DOHH2 (cell line): Measurements from ENCODE around the gene ZNF367.

Experiments used
- H3F3A ChIP-seq: fragments of 200-600 bp; sonication (generic), shearing (Covaris generic); 2 replicates; pipeline ENCODE4 v1.6.0; 2016; ENCODE audit warnings: antibody characterized with exemption, mild to moderate bottlenecking; ENCODE audit not compliant: control insufficient read depth, insufficient read depth
- H3K27ac ChIP-seq: fragments of 200-600 bp; sonication (generic); 2 replicates; pipeline ENCODE4 v1.5.1; 2014; ENCODE audit warnings: low read depth, mild to moderate bottlenecking, low read length, moderate library complexity
- H3K27me3 ChIP-seq: fragments of 200-600 bp; sonication (generic); 2 replicates; pipeline ENCODE4 v1.6.1; 2014; ENCODE audit warnings: mild to moderate bottlenecking, low read length, mixed read lengths; ENCODE audit not compliant: control insufficient read depth
- H3K36me3 ChIP-seq: fragments of 200-600 bp; sonication (generic); 2 replicates; pipeline ENCODE4 v1.6.1; 2014; ENCODE audit warnings: mild to moderate bottlenecking, low read length, moderate library complexity, mixed read lengths; ENCODE audit not compliant: control insufficient read depth
- H3K4me1 ChIP-seq: fragments of 200-600 bp; sonication (generic); 2 replicates; pipeline ENCODE4 v1.6.1; 2014; ENCODE audit warnings: mild to moderate bottlenecking, low read length, mixed read lengths; ENCODE audit not compliant: control insufficient read depth
- H3K4me2 ChIP-seq: fragments of 200-600 bp; sonication (generic); 2 replicates; pipeline ENCODE4 v1.6.0; 2014; ENCODE audit warnings: mild to moderate bottlenecking, low read length, moderate library complexity
- H3K4me3 ChIP-seq: fragments of 200-600 bp; sonication (generic); 2 replicates; pipeline ENCODE4 v1.5.1; 2014; ENCODE audit warnings: mild to moderate bottlenecking, low read length, mixed read lengths
- H3K79me2 ChIP-seq: fragments of 200-600 bp; sonication (generic); 2 replicates; pipeline ENCODE4 v1.6.1; 2014; ENCODE audit warnings: mild to moderate bottlenecking, low read length, mixed read lengths; ENCODE audit not compliant: control insufficient read depth
- H3K9me2 ChIP-seq: fragments of 200-600 bp; sonication (generic); replicated peaks from 2 replicates; pipeline ENCODE4 v1.6.1; 2014; ENCODE audit warnings: mild to moderate bottlenecking, low read length, mixed read lengths; ENCODE audit not compliant: control insufficient read depth
- H3K9me3 ChIP-seq: fragments of 200-600 bp; sonication (generic); 2 replicates; pipeline ENCODE4 v1.6.1; 2014; ENCODE audit warnings: antibody characterized with exemption, low read length, mixed read lengths; ENCODE audit not compliant: control insufficient read depth, insufficient read depth
- H4K20me1 ChIP-seq: fragments of 200-600 bp; sonication (generic); 2 replicates; pipeline ENCODE4 v1.6.0; 2014; ENCODE audit warnings: low read depth, mild to moderate bottlenecking, antibody characterized with exemption, low read length, moderate library complexity; ENCODE audit not compliant: control insufficient read depth, insufficient read depth
- CTCF ChIP-seq: fragments of 200-600 bp; sonication (generic); IDR thresholded peaks from one replicate; pipeline ENCODE4 v1.5.1; 2014; ENCODE audit warnings: antibody characterized with exemption, mild to moderate bottlenecking, low read depth, low read length; ENCODE audit not compliant: poor library complexity, severe bottlenecking
- EZH2phosphoT487 ChIP-seq: fragments of 200-600 bp; sonication (generic); IDR thresholded peaks from 2 replicates; pipeline ENCODE4 v1.6.1; 2017; ENCODE audit warnings: borderline replicate concordance, mild to moderate bottlenecking, antibody characterized with exemption, low read length, moderate library complexity, mixed read lengths

The ZNF367 gene

GRCh38 chr9:96418083-96418919 is at the start of gene ZNF367:
ZNF367 (minus strand) TSS chr9:96418370; CDS start chr9:96418032, 338 bp downstream.
- Histone ChIP-seq H3K36me3 (peaks cover 47% of the 10 kb centered on the region), H3K4me1 (peaks cover 50% of the 10 kb centered on the region), H4K20me1 (peaks cover 27% of the 10 kb centered on the region), H3K27me3 (no peaks in the 10 kb centered on the region; the same call in 1 of the 2 replicates), H3K4me2 (peak within 1 kb of the TSS; percentile 95), H3K9me2 (no peaks in the 10 kb centered on the region), H3F3A (peaks cover 28% of the 10 kb centered on the region), H3K79me2 (peaks cover 62% of the 10 kb centered on the region), H3K27ac (peak within 1 kb of the TSS; percentile 99), H3K4me3 (peak within 1 kb of the TSS; percentile 98), H3K9me3 (no peaks in the 10 kb centered on the region)
- no peak for TF ChIP-seq EZH2phosphoT487
- peak; percentile 9 for TF ChIP-seq CTCF

GRCh38 chr9:96467784-96468183 is 49.6 kb upstream of the ZNF367 start:
- Histone ChIP-seq H3K4me1 (no peaks in the 10 kb centered on the region), H3K4me3 (no peak overlapping the region), H4K20me1 (no peaks in the 10 kb centered on the region), H3K27ac (no peak overlapping the region), H3K27me3 (no peaks in the 10 kb centered on the region), H3K36me3 (no peaks in the 10 kb centered on the region), H3K79me2 (no peaks in the 10 kb centered on the region), H3K9me3 (no peaks in the 10 kb centered on the region), H3F3A (no peaks in the 10 kb centered on the region), H3K9me2 (no peaks in the 10 kb centered on the region), H3K4me2 (no peak overlapping the region)
- TF ChIP-seq CTCF (no peak), EZH2phosphoT487 (no peak)

GRCh38 chr9:96464426-96464825 is 46.3 kb upstream of the ZNF367 start:
- Histone ChIP-seq H3K36me3 (no peaks in the 10 kb centered on the region), H3K4me2 (no peak overlapping the region), H3K9me2 (no peaks in the 10 kb centered on the region), H3K4me1 (no peaks in the 10 kb centered on the region), H3K79me2 (no peaks in the 10 kb centered on the region), H3K4me3 (no peak overlapping the region), H3F3A (no peaks in the 10 kb centered on the region), H3K27me3 (no peaks in the 10 kb centered on the region), H3K27ac (no peak overlapping the region), H3K9me3 (no peaks in the 10 kb centered on the region), H4K20me1 (no peaks in the 10 kb centered on the region)
- TF ChIP-seq CTCF (no peak), EZH2phosphoT487 (no peak)
